Measurements from ENCODE around the gene RETSAT. TPM values are rescaled to one million over a fixed set of nuclear protein-coding genes. Genes with fewer than 3 reads are reported as not detected.
A peak's percentile ranks its signal among the peaks of the same experiment; 100 is the strongest.

Gene RETSAT
- total RNA-seq, 6 experiments from 2014 or later: 70.3 to 112 (median 105) TPM

- Histone ChIP-seq H3K9me3 (no peaks in the 10 kb centered on the region), H3K36me3 (no peaks in the 10 kb centered on the region), H3K4me1 (peaks cover 0 to 3% (median 0%) of the 10 kb centered on the region in 4 donors), H3K27ac (no peak overlapping the region), H3K4me3 (no peak overlapping the region), H3K27me3 (no peaks in the 10 kb centered on the region)
- ATAC-seq (no peak), DNase-seq (peak in 1 of 3 donors; percentile 10)
- TF ChIP-seq POLR2A (IDR thresholded peaks at IDR 0.05): no peak
- intact Hi-C loops (cut with DNase I): no loop called here
- WGBS (ENCODE audit: insufficient coverage, low coverage, low lambda C conversion rate, missing lambda C conversion rate): 64% methylated on average over 4 of the region's 5 CpGs
These were observed 42.5 kb upstream of the RETSAT start for GRCh38 chr2:85396531-85397470.

- no peak for TF ChIP-seq CTCF (IDR thresholded peaks at IDR 0.05)
- TF ChIP-seq POLR2A (IDR thresholded peaks at IDR 0.05): no peak
- H3K9me3 ChIP-seq: no peaks in the 10 kb centered on the region
- DNase-seq: peak in 1 of 3 donors; percentile 19
- ATAC-seq: no peak
- no peaks in the 10 kb centered on the region for H3K36me3 ChIP-seq
- 96% methylated on average over 14 of the region's 14 CpGs for WGBS (ENCODE audit: insufficient coverage, low coverage, low lambda C conversion rate, missing lambda C conversion rate)
- H3K4me1 ChIP-seq: peaks cover 0 to 3% (median 0%) of the 10 kb centered on the region in 4 donors
- intact Hi-C loops (cut with DNase I): no loop called here
- H3K27me3 ChIP-seq: no peaks in the 10 kb centered on the region
- H3K4me3 ChIP-seq: no peak overlapping the region
- H3K27ac ChIP-seq: no peak overlapping the region
These were observed 41.7 kb upstream of the RETSAT start for GRCh38 chr2:85395912-85396475.

GRCh38 chr2:85394976-85395375 is 40.6 kb upstream of the RETSAT start:
- 89% methylated on average over 3 of the region's 6 CpGs for WGBS (ENCODE audit: insufficient coverage, low coverage, low lambda C conversion rate, missing lambda C conversion rate)

GRCh38 chr2:85394261-85394681 is 39.9 kb upstream of the RETSAT start:
- H3K27ac ChIP-seq: no peak overlapping the region

More at GRCh38 chr2:85394976-85395375, 40.6 kb upstream of the RETSAT start:
- no peak overlapping the region for H3K4me3 ChIP-seq
- TF ChIP-seq CTCF (IDR thresholded peaks at IDR 0.05) (no peak), POLR2A (IDR thresholded peaks at IDR 0.05) (no peak)
- no peak for ATAC-seq
- H3K27ac ChIP-seq: no peak overlapping the region
- intact Hi-C loops (cut with DNase I): no loop called here
- DNase-seq: peak in 1 of 3 donors; percentile 30
- H3K27me3 ChIP-seq: no peaks in the 10 kb centered on the region
- H3K9me3 ChIP-seq: no peaks in the 10 kb centered on the region
- no peaks in the 10 kb centered on the region for H3K36me3 ChIP-seq
- peaks cover 0 to 3% (median 0%) of the 10 kb centered on the region in 4 donors for H3K4me1 ChIP-seq

More at GRCh38 chr2:85394261-85394681, 39.9 kb upstream of the RETSAT start:
- 73% methylated on average over 3 of the region's 4 CpGs for WGBS (ENCODE audit: insufficient coverage, low coverage, low lambda C conversion rate, missing lambda C conversion rate)
- TF ChIP-seq POLR2A (IDR thresholded peaks at IDR 0.05) (no peak), CTCF (IDR thresholded peaks at IDR 0.05) (no peak)
- intact Hi-C loops (cut with DNase I): no loop called here
- H3K4me1 ChIP-seq: peaks cover 0 to 3% (median 0%) of the 10 kb centered on the region in 4 donors
- no peaks in the 10 kb centered on the region for H3K27me3 ChIP-seq
- no peaks in the 10 kb centered on the region for H3K36me3 ChIP-seq
- no peak overlapping the region for H3K4me3 ChIP-seq
- ATAC-seq (peak; percentile 45 to 84 (median 50)), DNase-seq (peak in 1 of 3 donors; percentile 53)
- no peaks in the 10 kb centered on the region for H3K9me3 ChIP-seq

All from right lobe of liver (tissue), 6 donors.